DMS 273 (cell line): ENCODE data around the gene PHF11.
"Not testable (repeated sequence)": the region's sequence is repeated elsewhere in the genome, so short reads cannot be mapped to it uniquely, and the experiment has no call there.

Experiments used
- DNase-seq: peaks from one replicate; lab custom pipeline; 2025; ENCODE audit not compliant: unreplicated experiment; lab: John Stamatoyannopoulos, UW

PHF11 gene

DNA sequence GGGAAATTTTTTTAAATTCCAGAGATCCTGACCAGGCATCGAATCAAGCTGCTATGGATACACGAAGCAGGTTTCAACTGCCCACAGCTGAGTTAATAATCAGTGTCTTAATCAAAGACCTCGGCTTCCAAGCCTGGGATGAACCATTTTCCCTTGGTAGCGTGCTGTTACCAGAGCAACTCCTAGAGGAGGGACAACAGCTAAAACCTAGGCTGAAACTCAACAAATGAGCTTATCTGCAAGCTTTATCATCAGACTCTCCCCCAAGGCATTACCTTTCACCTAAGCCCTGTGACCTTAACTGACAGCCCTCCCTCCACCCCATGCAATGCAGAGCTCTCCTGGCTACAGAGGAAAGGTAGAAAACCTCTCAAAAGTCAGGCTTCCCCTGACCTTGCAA lies 49.9 kb downstream of the PHF11 start:
- DNase-seq: no peak

DNA sequence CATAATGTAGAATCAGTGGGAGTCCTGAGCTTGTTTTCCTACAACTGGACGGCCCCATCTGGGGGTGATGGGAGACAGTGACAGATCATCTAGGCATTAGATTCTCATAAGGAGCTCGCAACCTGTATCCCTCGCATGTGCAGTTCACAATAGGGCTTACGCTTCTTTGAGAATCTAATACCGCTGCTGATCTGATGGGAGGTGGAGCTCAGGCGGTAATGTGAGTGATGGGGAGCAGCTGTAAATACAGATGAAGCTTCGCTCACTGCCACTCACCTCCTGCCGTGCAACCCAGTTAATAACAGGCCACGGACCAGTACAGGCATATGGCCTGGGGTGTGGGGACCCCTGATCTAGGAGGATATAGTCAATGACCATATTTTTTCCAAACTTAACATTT lies 50.8 kb downstream of the PHF11 start:
- no peak for DNase-seq

DNA sequence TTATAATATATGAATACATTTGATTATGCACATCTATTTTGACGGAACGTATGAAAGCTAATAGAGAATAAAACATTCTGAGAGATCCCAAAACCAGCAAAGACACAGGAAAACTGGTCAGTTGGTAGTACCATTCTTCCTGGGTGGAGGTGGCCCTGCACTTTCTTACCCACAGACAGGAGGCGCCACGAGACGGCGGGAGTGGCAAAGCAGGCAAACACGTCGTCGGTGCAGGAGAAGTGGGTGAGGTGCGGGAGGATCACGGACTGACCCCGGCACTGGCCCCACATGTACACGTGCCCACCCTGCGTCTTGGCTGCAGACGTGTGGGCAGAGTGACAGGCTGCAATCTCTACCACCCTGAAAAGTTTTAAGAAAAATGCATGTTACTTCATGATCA lies 53.5 kb downstream of the PHF11 start:
- DNase-seq: no peak

DNA sequence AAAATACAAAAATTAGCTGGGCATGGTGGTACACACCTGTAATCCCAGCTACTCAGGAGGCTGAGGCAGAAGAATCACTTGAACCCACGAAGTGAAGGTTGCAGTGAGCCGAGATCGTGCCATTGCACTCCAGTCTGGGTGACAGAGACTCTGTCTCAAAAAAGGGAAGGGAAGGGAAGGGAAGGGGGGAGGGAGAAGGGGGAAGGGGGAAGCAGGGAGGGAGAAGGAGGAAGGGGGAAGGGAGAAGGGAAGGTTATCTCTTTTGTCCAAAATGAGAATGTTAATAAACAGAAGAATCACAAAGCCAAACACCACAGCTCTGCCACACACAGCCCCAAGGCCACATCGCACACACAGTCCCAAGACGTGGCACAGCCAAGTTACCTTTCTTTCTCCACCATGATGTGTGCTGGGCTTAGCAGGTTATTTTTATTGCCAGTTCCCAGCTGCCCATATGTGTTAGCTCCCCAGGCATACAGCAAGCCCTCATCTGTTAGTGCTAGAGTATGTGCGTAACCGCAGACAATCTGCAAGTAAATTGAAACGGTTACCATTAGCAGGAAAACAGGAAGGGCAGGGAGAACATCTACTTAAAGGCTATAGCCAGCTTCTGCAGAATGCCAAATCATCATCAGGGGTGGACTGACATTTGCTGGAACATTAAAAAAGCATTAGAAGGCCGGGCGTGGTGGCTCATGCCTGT lies 55.3 kb downstream of the PHF11 start:
- no peak for DNase-seq

DNA sequence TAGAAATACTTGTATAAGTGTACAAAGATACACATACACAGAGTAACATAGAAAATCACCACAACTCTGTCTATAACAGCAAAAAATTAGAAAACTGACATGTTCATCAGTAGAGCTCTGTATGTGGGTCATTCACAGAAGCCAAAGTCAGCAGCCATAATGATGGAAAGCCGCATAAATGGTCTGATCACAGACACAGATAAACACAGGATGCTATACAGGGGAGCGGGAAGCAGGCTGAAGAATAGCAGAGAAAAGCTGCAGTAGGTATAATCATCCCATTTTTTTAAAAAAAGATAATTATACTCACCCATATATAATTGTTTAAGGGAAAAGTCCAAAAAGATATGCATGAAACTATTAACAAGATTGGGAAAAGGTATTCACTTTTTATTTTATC lies 58.1 kb downstream of the PHF11 start:
- DNase-seq: no peak

DNA sequence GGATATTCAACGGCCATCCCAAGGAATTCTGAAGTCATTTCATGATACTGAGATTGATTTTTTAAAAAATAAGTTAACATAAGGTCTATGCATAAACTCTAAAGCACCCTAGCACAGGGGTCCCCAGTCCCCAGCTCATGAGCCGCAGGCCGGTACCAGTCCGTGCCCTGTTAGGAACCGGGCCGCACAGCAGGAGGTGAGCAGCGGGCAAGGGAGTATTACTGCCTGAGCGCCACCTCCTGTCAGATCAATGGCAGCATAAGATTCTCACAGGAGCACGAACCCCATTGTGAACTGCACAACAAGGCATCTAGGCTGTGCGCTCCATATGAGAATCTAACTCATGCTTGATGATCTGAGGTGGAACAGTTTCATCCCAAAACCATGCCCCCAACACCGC lies 58.6 kb downstream of the PHF11 start:
- no peak for DNase-seq

DNA sequence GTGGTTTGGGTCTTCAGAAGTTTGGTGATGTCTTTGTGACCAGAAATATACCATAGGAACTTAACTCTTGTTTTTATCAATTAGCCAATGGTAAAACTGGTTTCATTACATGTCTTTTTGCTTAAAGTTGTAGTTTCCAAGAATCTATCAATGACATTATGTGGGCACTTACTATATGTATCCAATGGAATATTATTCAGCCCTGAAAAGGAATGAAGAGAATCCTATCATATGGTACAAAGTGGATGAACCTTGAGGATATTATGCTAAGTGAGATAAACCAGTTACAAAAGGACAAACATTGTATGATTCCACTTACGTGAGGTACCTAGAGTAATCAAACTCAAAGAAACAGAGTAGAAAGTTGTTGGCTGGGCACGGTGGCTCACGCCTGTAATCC lies 63.3 kb downstream of the PHF11 start:
- DNase-seq: no peak

DNA sequence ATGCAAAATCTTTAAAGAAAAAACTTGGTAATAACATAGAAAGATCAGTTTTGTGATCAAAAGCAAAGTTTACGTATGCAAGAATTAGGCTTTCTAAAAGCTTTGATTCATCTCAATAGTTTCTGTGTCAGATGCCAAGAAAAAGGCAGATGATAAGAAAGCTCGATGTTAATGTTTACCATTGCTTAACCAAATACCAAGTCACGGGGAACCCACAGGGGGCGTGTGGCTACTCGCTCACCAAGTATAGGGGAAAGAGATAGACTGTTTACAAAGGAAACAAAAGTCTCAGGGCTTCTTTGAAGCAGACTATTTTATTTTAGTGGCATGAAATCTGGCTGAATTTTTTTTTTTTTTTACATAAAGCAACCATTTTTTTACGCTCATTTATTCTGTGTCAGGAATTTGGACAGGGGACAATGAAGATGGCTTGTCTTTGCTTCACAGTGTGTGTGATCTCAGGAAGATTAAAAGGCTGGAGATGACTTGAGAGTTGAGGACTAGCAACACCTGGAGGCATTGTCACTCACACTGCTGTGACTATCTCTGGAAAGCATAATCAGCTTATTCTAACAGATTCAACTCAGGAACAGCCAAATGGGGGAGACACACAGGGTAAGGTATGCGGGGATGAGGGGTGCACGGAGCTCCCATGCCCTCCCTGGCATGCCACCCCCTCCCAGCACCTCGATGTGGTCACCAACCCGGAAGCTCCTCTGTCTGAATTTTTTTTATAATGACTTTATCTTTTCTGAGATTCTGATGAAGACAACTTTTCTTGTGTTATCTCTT lies 64.7 kb downstream of the PHF11 start:
- DNase-seq: no peak

DNA sequence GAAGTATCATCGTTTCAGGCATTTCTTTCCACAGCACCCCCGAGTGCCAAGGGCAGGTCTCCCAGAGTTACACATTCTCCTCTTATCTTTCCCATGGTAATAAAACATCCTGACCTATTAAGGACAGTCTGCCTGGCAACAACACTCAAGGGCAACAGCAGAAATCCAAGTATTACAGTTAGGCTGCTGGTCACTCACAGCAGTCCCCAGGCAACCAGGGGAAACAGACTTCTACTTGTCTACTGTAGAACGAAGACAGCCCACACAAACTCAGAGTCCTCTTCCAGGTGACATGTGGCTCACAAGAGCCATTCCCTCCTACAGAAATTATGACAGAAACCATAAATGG lies 65.3 kb downstream of the PHF11 start:
- no peak for DNase-seq

DNA sequence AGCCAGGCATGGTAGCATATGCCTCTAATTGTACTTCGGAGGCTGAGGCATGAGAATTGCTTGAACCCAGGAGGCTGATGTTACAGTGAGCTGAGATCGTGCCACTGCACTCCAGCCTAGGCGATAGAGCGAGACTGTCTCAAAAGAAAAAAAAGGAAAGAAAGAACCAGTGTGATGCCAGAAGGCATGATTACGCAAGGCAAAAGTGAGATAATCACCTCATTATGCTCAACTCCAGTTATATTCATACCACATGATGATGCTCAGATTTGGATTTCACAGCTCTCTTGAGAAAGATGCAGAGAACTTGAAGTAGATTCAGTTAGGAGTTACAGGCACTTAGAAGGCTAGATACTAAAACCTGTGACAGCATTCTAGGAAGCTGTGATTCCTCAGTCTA lies 67.8 kb downstream of the PHF11 start:
- peak; percentile 3 for DNase-seq

DNA sequence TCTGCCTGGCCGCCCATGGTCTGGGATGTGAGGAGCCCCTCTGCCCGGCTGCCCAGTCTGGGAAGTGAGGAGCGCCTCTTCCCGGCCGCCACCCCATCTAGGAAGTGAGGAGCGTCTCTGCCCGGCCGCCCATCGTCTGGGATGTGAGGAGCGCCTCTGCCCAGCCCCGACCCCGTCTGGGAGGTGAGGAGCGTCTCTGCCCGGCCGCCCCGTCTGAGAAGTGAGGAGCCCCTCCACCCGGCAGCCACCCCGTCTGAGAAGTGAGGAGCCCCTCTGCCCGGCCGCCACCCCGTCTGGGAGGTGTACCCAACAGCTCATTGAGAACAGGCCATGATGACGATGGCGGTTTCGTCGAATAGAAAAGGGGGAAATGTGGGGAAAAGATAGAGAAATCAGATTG lies 69.7 kb downstream of the PHF11 start:
- not testable (repeated sequence) for DNase-seq

DNA sequence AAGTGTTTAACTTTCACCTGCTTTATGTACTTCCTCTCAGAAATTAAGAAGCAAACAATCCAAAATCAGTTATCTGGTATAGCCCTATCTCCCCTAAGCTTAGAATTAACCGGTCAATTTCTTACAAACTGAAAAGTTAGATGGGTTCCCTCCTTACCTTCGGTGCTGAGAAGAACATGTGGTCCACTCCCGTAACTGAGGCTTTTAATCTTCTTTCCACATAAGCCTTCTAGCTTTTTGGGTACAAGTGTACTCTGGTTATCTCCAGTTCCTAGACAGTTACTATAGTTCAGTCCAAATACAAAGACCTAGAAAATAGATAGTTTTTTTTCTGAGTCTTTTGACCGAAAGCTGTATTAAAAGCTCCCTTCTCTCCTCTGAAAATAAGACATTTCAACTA lies 70.7 kb downstream of the PHF11 start:
- DNase-seq: no peak

DNA sequence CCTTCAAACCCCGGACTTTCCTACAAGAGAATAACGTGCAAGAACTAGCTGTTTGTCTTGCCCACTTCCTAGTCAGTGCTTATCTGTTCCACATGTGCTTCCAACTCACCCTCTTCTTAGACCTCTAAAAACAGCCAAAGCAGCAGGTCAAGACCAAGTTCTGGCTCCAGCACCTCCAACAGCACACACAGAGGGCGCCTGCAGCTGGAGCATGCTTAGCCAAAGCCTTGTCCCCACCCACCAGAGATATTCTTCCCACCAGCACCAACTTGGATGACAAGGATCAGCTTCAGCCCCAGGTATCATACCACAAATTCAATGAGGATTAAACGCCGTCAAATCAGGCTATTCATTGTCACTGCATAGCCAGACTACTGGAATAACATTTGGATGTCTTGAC lies 71.7 kb downstream of the PHF11 start:
- no peak for DNase-seq

DNA sequence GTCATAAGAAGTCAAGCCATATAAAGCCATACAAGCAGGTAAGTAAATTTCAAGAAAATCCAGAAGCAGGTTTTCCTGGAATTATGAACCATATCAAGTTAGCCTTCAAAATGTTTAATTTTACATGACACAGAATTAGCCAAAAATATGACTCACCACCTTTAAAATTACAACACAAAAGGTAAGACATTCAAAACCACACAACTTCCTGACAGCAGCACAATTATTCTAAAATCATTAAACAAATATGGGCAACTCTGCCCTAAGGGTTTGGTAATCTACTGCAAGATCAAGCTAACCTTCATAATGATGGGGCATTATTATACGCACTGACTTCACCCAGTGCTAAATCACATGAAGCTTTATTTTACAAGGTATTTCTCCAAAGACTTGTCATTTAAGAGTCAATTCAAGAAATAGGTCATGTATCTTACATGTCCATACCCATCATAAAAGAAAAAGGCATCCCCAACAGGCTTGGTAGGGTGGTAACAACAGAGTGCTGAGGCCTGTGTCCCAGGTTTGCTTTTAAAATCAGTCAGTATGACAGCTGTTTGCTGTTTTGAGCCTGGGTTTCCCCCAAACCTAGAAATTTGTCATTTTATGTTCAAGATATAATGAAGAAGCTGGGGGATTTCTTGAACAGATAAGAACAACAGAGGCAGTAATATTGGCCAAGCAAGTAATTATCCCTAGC lies 74.4 kb downstream of the PHF11 start:
- no peak for DNase-seq

DNA sequence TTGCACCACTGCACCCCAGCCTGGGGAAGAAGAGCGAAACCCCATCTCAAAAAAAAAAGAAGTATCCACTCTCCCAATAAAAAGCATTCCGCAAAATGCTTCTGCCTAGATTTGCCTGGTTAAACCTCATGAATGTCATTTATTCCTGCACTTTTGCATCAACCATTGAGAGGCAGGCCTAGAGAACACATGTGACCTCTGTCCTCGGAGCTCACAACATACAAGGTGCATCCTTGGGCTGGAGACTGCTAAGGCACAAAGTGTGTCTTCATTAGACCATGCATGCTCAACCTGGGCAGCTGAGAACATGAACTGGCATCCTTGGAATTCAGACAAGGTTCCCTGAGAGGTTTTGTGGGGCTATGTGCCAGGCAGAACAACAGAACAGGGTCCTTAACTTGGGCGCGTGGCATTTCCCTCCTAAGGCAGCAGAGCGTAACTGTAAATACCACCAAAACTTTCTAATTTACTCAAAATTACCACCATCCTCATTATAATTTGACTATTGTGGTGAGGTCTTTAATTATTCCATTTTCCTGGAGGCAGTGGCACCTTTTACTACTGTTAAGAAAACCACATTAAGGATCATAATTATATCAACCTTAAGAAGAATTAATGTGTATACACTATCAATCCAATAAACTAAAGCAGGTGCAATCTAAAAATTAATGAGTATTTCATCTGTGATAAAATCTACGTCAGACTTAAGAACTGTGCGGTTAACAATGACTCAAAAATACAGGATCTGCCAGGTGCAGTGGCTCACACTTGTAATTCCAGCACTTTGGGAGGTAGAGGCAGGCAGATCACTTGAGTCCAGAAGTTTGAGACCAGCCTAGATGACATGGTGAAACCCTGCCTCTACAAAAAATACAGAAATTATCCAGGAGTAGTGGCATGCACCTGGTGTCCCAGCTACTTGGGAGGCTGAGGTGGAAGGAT lies 75.8 kb downstream of the PHF11 start:
- no peak for DNase-seq
